HepG2 (cell line): ENCODE measurements around the gene PRKCE. TPM values are rescaled to one million over a fixed set of nuclear protein-coding genes. Genes with fewer than 3 reads are reported as not detected.
A peak's percentile ranks its signal among the peaks of the same experiment; 100 is the strongest.

ENCODE experiments used
- ATF4 ChIP-seq, 2 experiments: fragments of 450-650 bp in 1 of 2; sonication (generic) in 1 of 2; formaldehyde crosslinking; IDR thresholded peaks; 2 replicates each; pipeline versions ENCODE4 v1.5.0 to v1.8.0; 2020 to 2022; ENCODE audit warnings: mild to moderate bottlenecking in 1 of 2, missing genetic modification reagents in 1 of 2
- CSRNP2 ChIP-seq: sonication (generic); formaldehyde crosslinking; conservative IDR thresholded peaks from 2 replicates; pipeline ENCODE4 v1.8.0; 2022; ENCODE audit warnings: low read depth, missing genetic modification reagents
- FOXC1 ChIP-seq: sonication (generic); formaldehyde crosslinking; IDR thresholded peaks from 2 replicates; pipeline ENCODE4 v1.8.0; 2022; ENCODE audit warnings: mild to moderate bottlenecking, missing genetic modification reagents, borderline replicate concordance
- FOXJ3 ChIP-seq: sonication (generic); formaldehyde crosslinking; IDR thresholded peaks from 2 replicates; pipeline ENCODE4 v1.4.0; 2020; ENCODE audit warnings: missing genetic modification reagents, mild to moderate bottlenecking, borderline replicate concordance
- FOXP4 ChIP-seq: sonication (generic); formaldehyde crosslinking; IDR thresholded peaks from 2 replicates; pipeline ENCODE4 v1.4.0; 2020; ENCODE audit warnings: missing genetic modification reagents
- HMG20B ChIP-seq: conservative IDR thresholded peaks from 2 replicates; pipeline ENCODE4 v1.6.1; 2016; ENCODE audit warnings: missing genetic modification reagents, missing compliant biosample characterization
- KAT7 ChIP-seq: IDR thresholded peaks from 2 replicates; pipeline ENCODE4 v1.6.1; 2018; ENCODE audit warnings: borderline replicate concordance, missing compliant biosample characterization
- PATZ1 ChIP-seq: sonication (generic); formaldehyde crosslinking; IDR thresholded peaks from 2 replicates; pipeline ENCODE4 v1.4.0; 2020; ENCODE audit warnings: missing genetic modification reagents
- PRDM4 ChIP-seq: sonication (generic); formaldehyde crosslinking; IDR thresholded peaks from 2 replicates; pipeline ENCODE4 v1.9.0; 2021; ENCODE audit warnings: missing genetic modification reagents, borderline replicate concordance
- RXRB ChIP-seq: IDR thresholded peaks from 2 replicates; pipeline ENCODE4 v1.6.1; 2016; ENCODE audit warnings: borderline replicate concordance, missing genetic modification reagents, missing compliant biosample characterization
- SCMH1 ChIP-seq: sonication (generic); formaldehyde crosslinking; IDR thresholded peaks from 2 replicates; pipeline ENCODE4 v1.9.0; 2021; ENCODE audit warnings: missing genetic modification reagents, mild to moderate bottlenecking, borderline replicate concordance
- SOX5 ChIP-seq: IDR thresholded peaks from 2 replicates; pipeline ENCODE4 v1.6.1; 2016; ENCODE audit warnings: borderline replicate concordance
- SOX6 ChIP-seq, 2 experiments: fragments of 450-650 bp in 1 of 2; sonication (generic) in 1 of 2; formaldehyde crosslinking in 1 of 2; IDR thresholded peaks; 2 replicates each; pipeline versions ENCODE4 v1.4.0 to v1.6.1; 2017 to 2020; ENCODE audit warnings: antibody characterized with exemption in 1 of 2, mild to moderate bottlenecking in 1 of 2, missing genetic modification reagents in 1 of 2
- ZGPAT ChIP-seq: IDR thresholded peaks from 2 replicates; pipeline ENCODE4 v1.6.1; 2016; ENCODE audit warnings: mild to moderate bottlenecking
- ZNF12 ChIP-seq: sonication (generic); formaldehyde crosslinking; IDR thresholded peaks from 2 replicates; pipeline ENCODE4 v1.5.0; 2020; ENCODE audit warnings: missing genetic modification reagents
- ZNF296 ChIP-seq: sonication (generic); formaldehyde crosslinking; conservative IDR thresholded peaks from 2 replicates; pipeline ENCODE4 v1.5.0; 2020; ENCODE audit warnings: mild to moderate bottlenecking, missing genetic modification reagents
- ZNF44 ChIP-seq: sonication (generic); formaldehyde crosslinking; IDR thresholded peaks from 2 replicates; pipeline ENCODE4 v1.5.1; 2020; ENCODE audit warnings: mild to moderate bottlenecking, missing genetic modification reagents
- polyA plus RNA-seq, 8 experiments: library from polyadenylated mRNA; depleted of rRNA in 3 of 8; stranded (reverse) in 7 of 8; unstranded in 1 of 8; fragments of >200 nt; fragmentation: Illumina TruSeq in 4 of 8; extraction: Trizol in 4 of 8; gene quantifications; 2 replicates each; pipeline versions ENCODE4 v1.2.1 to v1.2.3, GENCODE V29; 2011 to 2016; ENCODE audit warnings: low read depth in 4 of 8, missing spikeins in 1 of 8, mixed read lengths in 1 of 8; ENCODE audit not compliant: insufficient read depth in 1 of 8
- total RNA-seq, 5 experiments: library from RNA; depleted of rRNA; stranded (reverse); fragments of >200 nt; fragmentation: Illumina TruSeq; extraction: Trizol; gene quantifications; 2 replicates each; pipeline ENCODE4 v1.2.3, GENCODE V29; 2016; ENCODE audit warnings: low read depth in 1 of 5

The PRKCE gene
- total and polyA plus RNA-seq, 2 of the 13 experiments (the other 11 are each of a cell fraction or from before 2014, with no cell fraction given): 1.0 to 3.9 TPM

- TF ChIP-seq ATF4 (CRISPR knock-in tag; IDR thresholded peaks at IDR 0.05) (peak in 1 of 2 experiments; percentile 91; a peak in 2 of 4 replicates), SCMH1 (CRISPR knock-in tag) (no peak), SOX5 (peak; percentile 86), FOXC1 (CRISPR knock-in tag) (no peak), ZNF12 (CRISPR knock-in tag) (no peak), ZGPAT (no peak), ZNF296 (no peak), FOXP4 (peak; percentile 26; the same call in 1 of the 2 replicates), FOXJ3 (CRISPR knock-in tag) (0 out of 2 replicates have a peak, but pooled peaks have one; percentile 21), RXRB (CRISPR knock-in tag) (0 out of 2 replicates have a peak, but pooled peaks have one; percentile 36), PATZ1 (CRISPR knock-in tag) (no peak), CSRNP2 (CRISPR knock-in tag) (no peak), SOX6 (IDR thresholded peaks at IDR 0.05) (no peak), SOX6 (CRISPR knock-in tag; IDR thresholded peaks at IDR 0.05) (peak; percentile 92), PRDM4 (CRISPR knock-in tag) (no peak), HMG20B (no peak), ZNF44 (no peak), KAT7 (CRISPR knock-in tag) (no peak)
These were observed 69.7 kb downstream of the PRKCE start (continued) for GRCh38 chr2:45721150-45721549.
